NCI-H748 treated with DMSO at 0.1 percent for 48 hours (cell line): ENCODE results near the gene ZNF536.

ENCODE experiments used
- DNase-seq: peaks from one replicate; lab custom pipeline; 2025; lab: John Stamatoyannopoulos, UW

Gene ZNF536

GRCh38 chr19:30371960-30372824 lies at the start of gene ZNF536:
TSS of gene ZNF536 (plus strand) at chr19:30372384. CDS start at chr19:30443563, 71,179 bp downstream.
- no peak for DNase-seq

- no peak for DNase-seq
These were observed 49.4 kb upstream of the ZNF536 start for GRCh38 chr19:30322641-30323320.

GRCh38 chr19:30323904-30324303 lies 48.3 kb upstream of the ZNF536 start:
- DNase-seq: no peak

GRCh38 chr19:30324982-30325381 lies 47.2 kb upstream of the ZNF536 start:
- no peak for DNase-seq

- DNase-seq: no peak
These were observed 46.4 kb upstream of the ZNF536 start for GRCh38 chr19:30325676-30326392.

GRCh38 chr19:30326393-30326710 lies 45.8 kb upstream of the ZNF536 start:
- DNase-seq: no peak

- no peak for DNase-seq
These were observed 44.9 kb upstream of the ZNF536 start for GRCh38 chr19:30327331-30327730.

- DNase-seq: no peak
These were observed 44.1 kb upstream of the ZNF536 start for GRCh38 chr19:30328096-30328495.

GRCh38 chr19:30330266-30330665 lies 41.9 kb upstream of the ZNF536 start:
- no peak for DNase-seq

- DNase-seq: no peak
These were observed 39.5 kb upstream of the ZNF536 start for GRCh38 chr19:30332445-30333234.

GRCh38 chr19:30333291-30334065 lies 38.7 kb upstream of the ZNF536 start:
- no peak for DNase-seq

GRCh38 chr19:30334841-30335240 lies 37.3 kb upstream of the ZNF536 start:
- DNase-seq: no peak

- no peak for DNase-seq
These were observed 36.8 kb upstream of the ZNF536 start for GRCh38 chr19:30335306-30335886.

- no peak for DNase-seq
These were observed 35.9 kb upstream of the ZNF536 start for GRCh38 chr19:30336290-30336689.

GRCh38 chr19:30338041-30338456 lies 34.1 kb upstream of the ZNF536 start:
- no peak for DNase-seq

- DNase-seq: no peak
These were observed 33.1 kb upstream of the ZNF536 start for GRCh38 chr19:30338878-30339623.

- DNase-seq: no peak
These were observed 32.3 kb upstream of the ZNF536 start for GRCh38 chr19:30339624-30340525.

GRCh38 chr19:30340771-30341561 lies 31.2 kb upstream of the ZNF536 start:
- no peak for DNase-seq
